MM.1S (cell line): Measurements from ENCODE around the gene PDE3B.

ENCODE experiments used
- EZH2phosphoT487 ChIP-seq: fragments of 300-600 bp; sonication (generic); IDR thresholded peaks from 2 replicates; pipeline ENCODE4 v1.6.1; 2018; ENCODE audit warnings: antibody characterized with exemption, low read length
- TF ChIP-seq, protein P1 (sequence below): fragments of 300-600 bp; sonication (generic); IDR thresholded peaks from 2 replicates; pipeline ENCODE4 v1.5.1; 2016; ENCODE audit warnings: antibody characterized with exemption, low read length, mixed read lengths

DNA sequence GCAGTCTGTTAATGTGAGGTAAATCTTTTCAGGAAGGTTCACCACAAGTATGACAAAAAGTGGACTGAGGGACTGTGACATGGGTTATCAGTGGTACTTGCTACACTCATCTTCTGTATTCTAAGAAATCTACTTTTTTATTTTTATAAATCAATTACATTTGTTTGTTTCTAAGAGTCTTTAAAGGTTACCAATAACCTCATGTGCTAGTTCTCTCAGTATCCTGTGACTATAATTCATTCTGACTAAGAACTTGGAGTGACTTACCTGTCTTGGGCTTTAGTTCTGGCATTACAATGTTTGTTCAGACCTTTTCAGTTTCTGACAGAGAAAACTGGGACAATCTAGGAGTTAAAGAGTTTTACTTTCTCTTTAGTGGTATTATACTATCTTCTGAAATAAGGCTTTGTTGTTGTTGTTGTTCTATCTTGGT, 108.4 kb downstream of the PDE3B start:
- TF ChIP-seq, protein P1, sequence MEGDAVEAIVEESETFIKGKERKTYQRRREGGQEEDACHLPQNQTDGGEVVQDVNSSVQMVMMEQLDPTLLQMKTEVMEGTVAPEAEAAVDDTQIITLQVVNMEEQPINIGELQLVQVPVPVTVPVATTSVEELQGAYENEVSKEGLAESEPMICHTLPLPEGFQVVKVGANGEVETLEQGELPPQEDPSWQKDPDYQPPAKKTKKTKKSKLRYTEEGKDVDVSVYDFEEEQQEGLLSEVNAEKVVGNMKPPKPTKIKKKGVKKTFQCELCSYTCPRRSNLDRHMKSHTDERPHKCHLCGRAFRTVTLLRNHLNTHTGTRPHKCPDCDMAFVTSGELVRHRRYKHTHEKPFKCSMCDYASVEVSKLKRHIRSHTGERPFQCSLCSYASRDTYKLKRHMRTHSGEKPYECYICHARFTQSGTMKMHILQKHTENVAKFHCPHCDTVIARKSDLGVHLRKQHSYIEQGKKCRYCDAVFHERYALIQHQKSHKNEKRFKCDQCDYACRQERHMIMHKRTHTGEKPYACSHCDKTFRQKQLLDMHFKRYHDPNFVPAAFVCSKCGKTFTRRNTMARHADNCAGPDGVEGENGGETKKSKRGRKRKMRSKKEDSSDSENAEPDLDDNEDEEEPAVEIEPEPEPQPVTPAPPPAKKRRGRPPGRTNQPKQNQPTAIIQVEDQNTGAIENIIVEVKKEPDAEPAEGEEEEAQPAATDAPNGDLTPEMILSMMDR: no peak
- no peak for TF ChIP-seq EZH2phosphoT487
